ENCODE data around the gene SLX4.

The SLX4 gene

GRCh38 chr16:3654249-3654991 lies 43.0 kb upstream of the SLX4 start, which contains the start of gene DNASE1:
DNASE1 (plus strand) TSS chr16:3654691; CDS start chr16:3655374, 683 bp downstream.
- TF ChIP-seq, protein P1, sequence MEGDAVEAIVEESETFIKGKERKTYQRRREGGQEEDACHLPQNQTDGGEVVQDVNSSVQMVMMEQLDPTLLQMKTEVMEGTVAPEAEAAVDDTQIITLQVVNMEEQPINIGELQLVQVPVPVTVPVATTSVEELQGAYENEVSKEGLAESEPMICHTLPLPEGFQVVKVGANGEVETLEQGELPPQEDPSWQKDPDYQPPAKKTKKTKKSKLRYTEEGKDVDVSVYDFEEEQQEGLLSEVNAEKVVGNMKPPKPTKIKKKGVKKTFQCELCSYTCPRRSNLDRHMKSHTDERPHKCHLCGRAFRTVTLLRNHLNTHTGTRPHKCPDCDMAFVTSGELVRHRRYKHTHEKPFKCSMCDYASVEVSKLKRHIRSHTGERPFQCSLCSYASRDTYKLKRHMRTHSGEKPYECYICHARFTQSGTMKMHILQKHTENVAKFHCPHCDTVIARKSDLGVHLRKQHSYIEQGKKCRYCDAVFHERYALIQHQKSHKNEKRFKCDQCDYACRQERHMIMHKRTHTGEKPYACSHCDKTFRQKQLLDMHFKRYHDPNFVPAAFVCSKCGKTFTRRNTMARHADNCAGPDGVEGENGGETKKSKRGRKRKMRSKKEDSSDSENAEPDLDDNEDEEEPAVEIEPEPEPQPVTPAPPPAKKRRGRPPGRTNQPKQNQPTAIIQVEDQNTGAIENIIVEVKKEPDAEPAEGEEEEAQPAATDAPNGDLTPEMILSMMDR (IDR thresholded peaks at IDR 0.05; ENCODE audit: control insufficient read depth, extremely low read depth, insufficient read depth) = peak; percentile 79
- no peak within 1 kb of the TSS for H3K4me3 ChIP-seq (ENCODE audit: low read depth, low read length)
- no peak for DNase-seq (ENCODE audit: low read depth)

DNA sequence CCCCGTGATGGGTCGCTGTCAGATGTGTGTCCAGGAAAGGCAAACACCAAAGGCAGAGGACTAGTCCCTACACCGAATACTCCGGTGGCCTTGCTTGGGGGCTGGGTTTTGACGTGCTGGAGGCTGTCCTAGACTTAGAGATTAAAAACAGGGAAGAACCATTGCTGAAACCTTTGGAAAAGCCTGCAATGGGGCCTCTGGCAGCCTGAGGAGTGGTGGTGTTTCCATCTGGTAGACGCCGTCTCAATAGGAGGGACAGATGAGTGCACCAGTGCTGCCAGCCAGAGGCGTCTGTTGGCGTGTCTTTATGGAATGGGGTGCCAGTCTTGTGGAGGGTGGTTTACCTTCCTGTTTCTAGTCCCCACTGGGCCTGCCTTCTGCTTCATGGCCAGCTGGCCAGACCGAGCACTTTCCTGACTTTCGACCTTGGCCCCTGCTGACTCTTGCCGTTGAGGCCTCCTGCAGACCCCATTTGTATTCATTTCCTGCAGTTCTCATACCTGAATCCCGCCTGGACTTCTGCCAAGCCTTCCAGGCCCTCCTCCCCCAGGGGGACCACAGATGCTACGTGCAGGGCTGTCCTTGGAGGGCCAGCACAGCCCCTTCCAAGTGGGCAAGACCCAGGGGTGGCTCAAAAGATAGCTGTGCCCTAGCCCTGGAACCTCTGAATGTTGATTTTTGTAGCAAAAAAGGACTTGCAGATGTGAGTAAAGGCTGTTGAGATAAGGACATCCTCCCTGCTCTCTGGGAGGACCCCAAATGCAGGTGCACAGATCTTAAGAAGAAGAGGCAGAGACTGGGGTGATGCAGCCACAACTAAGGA lies 41.2 kb upstream of the SLX4 start:
- DNase-seq (ENCODE audit: low read depth) = no peak
- TF ChIP-seq, protein P1 (IDR thresholded peaks at IDR 0.05; ENCODE audit: control insufficient read depth, extremely low read depth, insufficient read depth) = no peak
- H3K4me3 ChIP-seq (ENCODE audit: low read depth, low read length) = no peak overlapping the region

GRCh38 chr16:3651461-3652372 lies 40.3 kb upstream of the SLX4 start:
- TF ChIP-seq, protein P1 (IDR thresholded peaks at IDR 0.05; ENCODE audit: control insufficient read depth, extremely low read depth, insufficient read depth) = no peak
- no peak overlapping the region for H3K4me3 ChIP-seq (ENCODE audit: low read depth, low read length)
- DNase-seq (ENCODE audit: low read depth) = no peak

GRCh38 chr16:3650631-3651265 lies 39.3 kb upstream of the SLX4 start:
- TF ChIP-seq, protein P1 (IDR thresholded peaks at IDR 0.05; ENCODE audit: control insufficient read depth, extremely low read depth, insufficient read depth) = no peak
- no peak for DNase-seq (ENCODE audit: low read depth)

DNA sequence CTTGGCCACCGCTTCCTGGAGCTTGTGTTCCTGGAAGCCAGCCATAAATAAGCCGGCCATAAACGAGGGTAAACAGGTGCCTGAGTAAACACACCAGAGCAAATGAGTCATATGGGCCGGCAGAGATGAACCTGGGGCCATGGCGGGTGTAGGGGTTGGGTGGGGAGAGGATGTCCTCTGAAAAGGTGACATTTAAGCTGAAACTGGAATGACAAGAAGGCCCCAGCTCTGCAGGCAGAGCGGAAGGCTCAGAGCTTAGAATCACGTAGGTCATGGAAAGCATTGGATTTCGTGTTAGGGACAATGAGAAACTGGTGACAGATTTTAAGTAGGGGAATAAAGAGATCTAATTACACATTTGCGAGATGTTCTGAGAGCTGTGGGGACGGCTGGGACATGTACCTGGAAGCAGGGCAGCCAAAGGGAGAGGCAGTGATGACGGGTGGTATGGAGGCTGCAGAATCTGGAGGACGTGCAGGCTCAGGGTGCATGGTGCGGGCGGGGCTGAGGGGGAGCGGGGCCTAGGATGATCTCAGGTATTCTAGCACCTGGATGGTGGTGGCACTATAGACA lies 35.0 kb upstream of the SLX4 start:
- H3K4me3 ChIP-seq (ENCODE audit: low read depth, low read length) = peak overlapping the region; percentile 25; the same call in 1 of the 2 replicates
- peak; percentile 95 for DNase-seq (ENCODE audit: low read depth)
- TF ChIP-seq, protein P1 (IDR thresholded peaks at IDR 0.05; ENCODE audit: control insufficient read depth, extremely low read depth, insufficient read depth) = no peak

More at GRCh38 chr16:3650631-3651265, 39.3 kb upstream of the SLX4 start:
- no peak overlapping the region for H3K4me3 ChIP-seq (ENCODE audit: low read depth, low read length)

Data from LNCaP clone FGC (cell line).